H1 (cell line): Measurements from ENCODE around the gene ESYT1. TPM values are rescaled to one million over a fixed set of nuclear protein-coding genes. Genes with fewer than 3 reads are reported as not detected.

Experiments used
- CTCF ChIA-PET: fragments of 300-600 bp; sonication (Branson Sonifier 250); formaldehyde crosslinking; loops from one replicate; lab custom pipeline; 2021; ENCODE audit not compliant: partially characterized antibody; lab: Charles Lee
- POLR2A ChIA-PET: fragments of 300-600 bp; sonication (Branson Sonifier 250); formaldehyde crosslinking; loops from one replicate; lab custom pipeline; 2021; ENCODE audit warnings: inconsistent platforms; ENCODE audit not compliant: partially characterized antibody; lab: Charles Lee
- DNase-seq, 2 experiments: peaks; one replicate each; pipeline versions ENCODE4 v3.0.0 to v3.0.0-alpha.2; 2010 to 2022; ENCODE audit warnings: low spot score in 2 of 2, low read depth in 1 of 2, mixed read lengths in 1 of 2
- FAIRE-seq: peaks from 2 replicates; lab custom pipeline; 2011; peaks lifted over from hg19 to GRCh38; lab: Jason Lieb, UNC
- H2AFZ ChIP-seq: 2 replicates; pipeline ENCODE4 v1.8.1; 2012; ENCODE audit warnings: low read length, inconsistent platforms
- H2AK5ac ChIP-seq: 2 replicates; pipeline ENCODE4 v1.6.1; 2013; ENCODE audit warnings: low read depth, low read length
- H2BK120ac ChIP-seq: replicated peaks from 2 replicates; pipeline ENCODE3; 2013; ENCODE audit warnings: low read depth, low read length, inconsistent platforms
- H2BK12ac ChIP-seq: 2 replicates; pipeline ENCODE4 v1.6.1; 2013; ENCODE audit warnings: low read depth, low read length
- H2BK15ac ChIP-seq: 2 replicates; pipeline ENCODE4 v1.6.1; 2013; ENCODE audit warnings: low read length
- H2BK20ac ChIP-seq: 2 replicates; pipeline ENCODE4 v1.6.1; 2013; ENCODE audit warnings: low read length
- H2BK5ac ChIP-seq: 2 replicates; pipeline ENCODE4 v1.6.1; 2013; ENCODE audit warnings: low read depth, low read length
- H3K14ac ChIP-seq: 2 replicates; pipeline ENCODE4 v1.6.1; 2013; ENCODE audit warnings: inconsistent platforms; ENCODE audit not compliant: insufficient read length
- H3K18ac ChIP-seq: 2 replicates; pipeline ENCODE4 v1.6.1; 2013; ENCODE audit warnings: low read length; ENCODE audit errors: extremely low read depth
- H3K23ac ChIP-seq: 2 replicates; pipeline ENCODE4 v1.6.1; 2013; ENCODE audit warnings: inconsistent platforms; ENCODE audit not compliant: insufficient read length
- H3K23me2 ChIP-seq: 2 replicates; pipeline ENCODE4 v1.6.1; 2013; ENCODE audit warnings: low read depth, low read length
- H3K27ac ChIP-seq: 2 replicates; pipeline ENCODE4 v1.6.1; 2011; ENCODE audit warnings: low read depth, low read length, inconsistent platforms
- H3K27me3 ChIP-seq, 4 experiments: replicated peaks in 1 of 4; 1 replicate in 1 of 4; 2 replicates in 3 of 4; pipeline versions ENCODE4 v1.6.1 to v1.8.1; 2011 to 2013; ENCODE audit warnings: low read length in 3 of 4, mild to moderate bottlenecking in 3 of 4, inconsistent platforms in 2 of 4, mixed read lengths in 2 of 4, moderate library complexity in 1 of 4; ENCODE audit not compliant: control insufficient read depth in 3 of 4, insufficient read depth in 3 of 4; ENCODE audit errors: extremely low read depth in 1 of 4
- H3K36me3 ChIP-seq, 4 experiments: 2 replicates each; pipeline versions ENCODE4 v1.6.1 to v1.8.1; 2011 to 2013; ENCODE audit warnings: mild to moderate bottlenecking in 4 of 4, low read length in 3 of 4, moderate library complexity in 2 of 4, control low read depth in 1 of 4, inconsistent platforms in 1 of 4; ENCODE audit not compliant: insufficient read depth in 4 of 4, control insufficient read depth in 2 of 4
- H3K4ac ChIP-seq: replicated peaks from 2 replicates; pipeline ENCODE3; 2013; ENCODE audit warnings: low read length, low read depth, mixed read lengths, inconsistent platforms; ENCODE audit not compliant: insufficient read length
- H3K4me1 ChIP-seq, 4 experiments: replicated peaks in 1 of 4; 1 replicate in 1 of 4; 2 replicates in 3 of 4; pipeline versions ENCODE4 v1.6.1 to v1.8.1; 2011 to 2013; ENCODE audit warnings: low read length in 3 of 4, inconsistent platforms in 2 of 4, mixed read lengths in 1 of 4; ENCODE audit not compliant: insufficient read depth in 4 of 4, control insufficient read depth in 3 of 4
- H3K4me2 ChIP-seq, 2 experiments: 2 replicates each; pipeline versions ENCODE4 v1.6.1 to v1.8.1; 2011 to 2013; ENCODE audit warnings: low read depth in 2 of 2, low read length in 2 of 2, control low read depth in 1 of 2, inconsistent platforms in 1 of 2, mild to moderate bottlenecking in 1 of 2; ENCODE audit not compliant: insufficient read depth in 1 of 2
- H3K4me3 ChIP-seq, 4 experiments: fragments of 200-600, 300-600 bp in 1 of 4; sonication (generic), shearing (Covaris generic), sonication (Bioruptor Twin) in 1 of 4; 2 replicates each; pipeline versions ENCODE4 v1.5.1 to v1.8.1; 2011 to 2016; ENCODE audit warnings: low read length in 4 of 4, low read depth in 3 of 4, control low read depth in 2 of 4, inconsistent platforms in 2 of 4, mild to moderate bottlenecking in 2 of 4, mixed read lengths in 1 of 4, moderate library complexity in 1 of 4; ENCODE audit not compliant: insufficient read depth in 2 of 4; ENCODE audit errors: extremely low read depth in 1 of 4
- H3K56ac ChIP-seq: replicated peaks from 2 replicates; pipeline ENCODE3; 2013; ENCODE audit warnings: low read depth, mild to moderate bottlenecking, mixed read lengths, low read length, inconsistent platforms; ENCODE audit not compliant: insufficient read length
- H3K79me1 ChIP-seq: 2 replicates; pipeline ENCODE4 v1.6.1; 2013; ENCODE audit warnings: low read depth, low read length, control low read depth
- H3K79me2 ChIP-seq, 2 experiments: 2 replicates each; pipeline versions ENCODE4 v1.6.1 to v1.8.1; 2012 to 2013; ENCODE audit warnings: low read length in 2 of 2, mild to moderate bottlenecking in 2 of 2, inconsistent platforms in 1 of 2; ENCODE audit not compliant: insufficient read depth in 2 of 2, control insufficient read depth in 1 of 2
- H3K9ac ChIP-seq, 4 experiments: replicated peaks in 1 of 4; 1 replicate in 1 of 4; 2 replicates in 3 of 4; pipeline versions ENCODE4 v1.6.1 to v1.8.1; 2011 to 2013; ENCODE audit warnings: low read depth in 3 of 4, low read length in 3 of 4, control low read depth in 2 of 4, mild to moderate bottlenecking in 2 of 4, moderate library complexity in 2 of 4, inconsistent platforms in 1 of 4; ENCODE audit errors: extremely low read depth in 1 of 4
- H3K9me3 ChIP-seq, 2 experiments: 2 replicates each; pipeline versions ENCODE4 v1.6.1 to v1.8.1; 2012 to 2013; ENCODE audit warnings: mild to moderate bottlenecking in 2 of 2, moderate library complexity in 2 of 2, control low read depth in 1 of 2, inconsistent platforms in 1 of 2, low read depth in 1 of 2, low read length in 1 of 2, mixed read lengths in 1 of 2; ENCODE audit not compliant: insufficient read depth in 2 of 2
- H4K20me1 ChIP-seq, 2 experiments: replicated peaks in 1 of 2; 2 replicates each; pipeline versions ENCODE3 to v1.8.1; 2011 to 2013; ENCODE audit warnings: inconsistent platforms in 2 of 2, low read length in 2 of 2, mild to moderate bottlenecking in 1 of 2; ENCODE audit not compliant: insufficient read depth in 2 of 2, control insufficient read depth in 1 of 2
- H4K5ac ChIP-seq: 2 replicates; pipeline ENCODE4 v1.6.1; 2013; ENCODE audit warnings: low read length, low read depth, mixed read lengths, inconsistent platforms; ENCODE audit not compliant: insufficient read length
- H4K8ac ChIP-seq: 2 replicates; pipeline ENCODE4 v1.8.0; 2013; ENCODE audit warnings: mild to moderate bottlenecking, moderate library complexity, low read length, inconsistent platforms; ENCODE audit not compliant: insufficient read depth; ENCODE audit errors: extremely low read depth
- H4K91ac ChIP-seq: replicated peaks from 2 replicates; pipeline ENCODE3; 2013; ENCODE audit warnings: low read length, mixed read lengths, inconsistent platforms; ENCODE audit not compliant: insufficient read length
- CEBPB ChIP-seq: IDR thresholded peaks from 2 replicates; pipeline ENCODE4 v1.6.1; 2012; ENCODE audit warnings: low read depth, low read length
- RXRA ChIP-seq: IDR thresholded peaks from 2 replicates; pipeline ENCODE4 v1.6.1; 2011; ENCODE audit warnings: low read depth, mild to moderate bottlenecking, low read length, moderate library complexity; ENCODE audit not compliant: insufficient read depth
- SAP30 ChIP-seq: fragments of 300-600 bp; sonication (generic); IDR thresholded peaks from 2 replicates; pipeline ENCODE4 v1.7.1; 2012; ENCODE audit warnings: low read length, moderate library complexity, mild to moderate bottlenecking, inconsistent platforms; ENCODE audit not compliant: insufficient read depth, insufficient replicate concordance
- SIX5 ChIP-seq: IDR thresholded peaks from 2 replicates; pipeline ENCODE4 v1.6.1; 2011; ENCODE audit warnings: mild to moderate bottlenecking, low read depth, low read length
- WGBS, 2 experiments: shearing (Covaris generic) in 1 of 2; methylation state at CpG; one replicate each; pipeline versions ENCODE4 v1.1.6 to v1.1.7; 2013 to 2015; ENCODE audit warnings: low lambda C conversion rate in 2 of 2, mixed read lengths in 2 of 2, inconsistent platforms in 1 of 2, low coverage in 1 of 2, missing lambda C conversion rate in 1 of 2; ENCODE audit not compliant: insufficient replicate concordance in 2 of 2, insufficient coverage in 1 of 2, insufficient read length in 1 of 2; ENCODE audit errors: extremely low coverage in 1 of 2, missing lambda C conversion rate in 1 of 2; 5-methylcytosine and 5-hydroxymethylcytosine counted together
- polyA plus RNA-seq, 7 experiments: library from polyadenylated mRNA; depleted of rRNA in 3 of 7; stranded (reverse) in 5 of 7; unstranded in 2 of 7; fragments of >200 nt in 5 of 7; fragments of 200-250 nt in 2 of 7; gene quantifications; 1 replicate in 5 of 7; 2 replicates in 1 of 7; 4 replicates in 1 of 7; pipeline versions ENCODE4 v1.2.1 to v1.2.3, GENCODE V29; 2011 to 2013; ENCODE audit warnings: missing spikeins in 2 of 7, mixed read lengths in 2 of 7
- total RNA-seq: library from RNA; stranded (reverse); fragmentation: NEBNext Ultra II Directional; extraction: Animal tissue kit (Norgen Biotek cat#: 25700); gene quantifications from 2 replicates; pipeline ENCODE4 v1.2.1, GENCODE V29; 2021

ESYT1 gene
- total and polyA plus RNA-seq, 2 of the 8 experiments (the other 6 are each of a cell fraction or from before 2014, with no cell fraction given): 86.9 to 165 TPM

GRCh38 chr12:56087220-56087619 lies 40.8 kb upstream of the ESYT1 start:
- Histone ChIP-seq H3K56ac (no peak overlapping the region), H2BK5ac (no peak overlapping the region), H3K9me3 (no peaks in the 10 kb centered on the region), H3K4ac (no peak overlapping the region), H4K8ac (no peak overlapping the region), H2AFZ (no peak overlapping the region), H3K79me1 (peaks cover 2% of the 10 kb centered on the region; the same call in 1 of the 2 replicates), H4K5ac (no peak overlapping the region), H3K23ac (no peak overlapping the region), H2BK120ac (no peak overlapping the region), H3K4me1 (no peaks in the 10 kb centered on the region; a peak in 2 of 7 replicates), H2BK12ac (no peak overlapping the region), H3K36me3 (peaks cover 20 to 55% (median 40%) of the 10 kb centered on the region in 4 experiments), H3K27ac (no peak overlapping the region), H3K4me2 (no peak overlapping the region), H2BK15ac (no peak overlapping the region), H3K79me2 (peaks cover 0 to 12% of the 10 kb centered on the region in 2 experiments; a peak in 2 of 4 replicates), H3K27me3 (no peaks in the 10 kb centered on the region), H3K14ac (no peak overlapping the region), H2AK5ac (no peak overlapping the region), H4K20me1 (peaks cover 2 to 4% of the 10 kb centered on the region in 2 experiments), H2BK20ac (no peak overlapping the region), H3K18ac (no peak overlapping the region), H3K9ac (no peak overlapping the region), H3K4me3 (no peak overlapping the region), H4K91ac (no peak overlapping the region), H3K23me2 (no peaks in the 10 kb centered on the region)
- POLR2A ChIA-PET: interaction anchor here (3.3 to 8.9 kb wide), 3 partner anchors 16 to 42 kb away, joined by 20 to 112 read pairs (median 29); partner anchors contain the start of genes PA2G4, RPL41 and ZC3H10
- FAIRE-seq (no peak), DNase-seq (no peak)
- 93% methylated on average over 6 of the region's 6 CpGs; no CpG with 5 or more reads in 1 of the 2 experiments for WGBS, 2 experiments
- CTCF ChIA-PET: no interaction called here
- no peak for TF ChIP-seq RXRA
- TF ChIP-seq SIX5: no peak
- TF ChIP-seq SAP30: no peak
- no peak for TF ChIP-seq CEBPB
